ENCODE measurements around the gene KLRC4. TPM values are rescaled to one million over a fixed set of nuclear protein-coding genes. Genes with fewer than 3 reads are reported as not detected.

KLRC4 gene
- total RNA-seq, 3 donors from 2014 or later: 0.78 to 1.1 (median 0.95) TPM

Other genes with a start within 250 kb of the KLRC4 start
- gene OLR1, start 237.6 kb downstream of the KLRC4 start, total RNA-seq: not detected
- not detected for gene TMEM52B, start 230.7 kb downstream of the KLRC4 start, total RNA-seq
- 10 to 100 TPM in 1 of 3 donors, 1 to 10 TPM in 2; 6.3 to 10.4 (median 9.3) TPM for gene GABARAPL1, start 196.9 kb downstream of the KLRC4 start, total RNA-seq
- 10 to 100 TPM in 1 of 3 donors, 1 to 10 TPM in 2; 6.9 to 17.7 (median 7.2) TPM for gene KLRD1, start 101.9 kb downstream of the KLRC4 start, total RNA-seq
- gene KLRK1, start 19.7 kb downstream of the KLRC4 start, total RNA-seq: 10 to 100 TPM; 19.4 to 57.0 (median 55.4) TPM
- under 1 TPM in 2 of 3 donors, not detected in 1; 0.46 to 0.47 TPM for gene KLRC3, start 10.8 kb upstream of the KLRC4 start, total RNA-seq
- under 1 TPM; 0.47 to 0.94 (median 0.71) TPM for gene KLRC2, start 26.3 kb upstream of the KLRC4 start, total RNA-seq
- gene KLRC1, start 43.6 kb upstream of the KLRC4 start, total RNA-seq: 1 to 10 TPM in 2 of 3 donors, under 1 TPM in 1; 0.86 to 5.0 (median 1.5) TPM
- 1 to 10 TPM in 2 of 3 donors, under 1 TPM in 1; 0.68 to 6.7 (median 1.2) TPM for gene EIF2S3B, start 96.1 kb upstream of the KLRC4 start, total RNA-seq
- gene MAGOHB, start 203.9 kb upstream of the KLRC4 start, total RNA-seq: 100 to 1,000 TPM in 1 of 3 donors, 10 to 100 TPM in 2; 78.1 to 104 (median 98.0) TPM